Activated T-cell treated with anti-CD3 and anti-CD28 coated beads, Interleukin-2, amount 50 U/mL, for 24 hours (primary cell): ENCODE results near the gene NISCH.

ENCODE experiments used
- DNase-seq: peaks from one replicate; pipeline ENCODE4 v3.0.0-alpha.2; 2020
- H3K27ac Mint-ChIP-seq: 2 replicates; pipeline ENCODE4 v1.8.0; 2020; ENCODE audit warnings: mild to moderate bottlenecking, mixed read lengths
- H3K27me3 Mint-ChIP-seq: 2 replicates; pipeline ENCODE4 v1.8.0; 2020; ENCODE audit warnings: mixed read lengths
- H3K36me3 Mint-ChIP-seq: 2 replicates; pipeline ENCODE4 v1.8.0; 2020; ENCODE audit warnings: low read depth, mixed read lengths
- H3K4me1 Mint-ChIP-seq: 2 replicates; pipeline ENCODE4 v1.8.0; 2020; ENCODE audit warnings: low read depth, mixed read lengths
- H3K4me3 Mint-ChIP-seq: 2 replicates; pipeline ENCODE4 v1.8.0; 2020; ENCODE audit warnings: mild to moderate bottlenecking, moderate library complexity, mixed read lengths
- H3K9me3 Mint-ChIP-seq: 2 replicates; pipeline ENCODE4 v1.8.0; 2020; ENCODE audit warnings: mixed read lengths

NISCH gene

GRCh38 chr3:52451237-52452083, 3.9 kb upstream of the NISCH start:
- Mint-ChIP-seq H3K9me3 (no peaks in the 10 kb centered on the region), H3K27me3 (no peaks in the 10 kb centered on the region), H3K4me1 (peaks cover 28% of the 10 kb centered on the region), H3K27ac (no peak overlapping the region), H3K4me3 (no peak overlapping the region), H3K36me3 (peaks cover 8% of the 10 kb centered on the region)
- no peak for DNase-seq

GRCh38 chr3:52452126-52452525, 3.3 kb upstream of the NISCH start:
- Mint-ChIP-seq H3K4me1 (peaks cover 31% of the 10 kb centered on the region), H3K9me3 (no peaks in the 10 kb centered on the region), H3K4me3 (no peak overlapping the region), H3K36me3 (peaks cover 10% of the 10 kb centered on the region), H3K27me3 (no peaks in the 10 kb centered on the region), H3K27ac (no peak overlapping the region)
- DNase-seq = no peak

GRCh38 chr3:52452570-52453221, 2.7 kb upstream of the NISCH start:
- DNase-seq = no peak
- Mint-ChIP-seq H3K9me3 (no peaks in the 10 kb centered on the region), H3K27ac (no peak overlapping the region), H3K4me1 (peaks cover 35% of the 10 kb centered on the region), H3K4me3 (no peak overlapping the region), H3K36me3 (peaks cover 16% of the 10 kb centered on the region), H3K27me3 (no peaks in the 10 kb centered on the region)

GRCh38 chr3:52453496-52454249, 1.7 kb upstream of the NISCH start, which contains the start of gene TNNC1:
TNNC1 (minus strand) TSS chr3:52454041; CDS start chr3:52454015, 26 bp downstream.
- no peaks in the 10 kb centered on the region for H3K27me3 Mint-ChIP-seq
- no peak for DNase-seq
- peaks cover 44% of the 10 kb centered on the region for H3K4me1 Mint-ChIP-seq

GRCh38 chr3:52454250-52454937, 1.0 kb upstream of the NISCH start:
- Mint-ChIP-seq H3K4me3 (peak overlapping the region; percentile 96), H3K36me3 (peaks cover 33% of the 10 kb centered on the region), H3K4me1 (peaks cover 47% of the 10 kb centered on the region)

More at GRCh38 chr3:52453496-52454249, 1.7 kb upstream of the NISCH start, which contains the start of gene TNNC1:
- Mint-ChIP-seq H3K9me3 (no peaks in the 10 kb centered on the region), H3K4me3 (peak within 1 kb of the TSS; percentile 96), H3K27ac (peak within 1 kb of the TSS; percentile 97), H3K36me3 (peaks cover 26% of the 10 kb centered on the region)

GRCh38 chr3:52454938-52455282, 494 bp upstream of the NISCH start:
- H3K36me3 Mint-ChIP-seq = peaks cover 38% of the 10 kb centered on the region
- H3K27ac Mint-ChIP-seq = peak overlapping the region; percentile 97
- H3K4me1 Mint-ChIP-seq = peaks cover 48% of the 10 kb centered on the region
- no peaks in the 10 kb centered on the region for H3K27me3 Mint-ChIP-seq
- no peak for DNase-seq
- peak overlapping the region; percentile 96 for H3K4me3 Mint-ChIP-seq
- no peaks in the 10 kb centered on the region for H3K9me3 Mint-ChIP-seq

More at GRCh38 chr3:52454250-52454937, 1.0 kb upstream of the NISCH start:
- Mint-ChIP-seq H3K27me3 (no peaks in the 10 kb centered on the region), H3K27ac (peak overlapping the region; percentile 97), H3K9me3 (no peaks in the 10 kb centered on the region)
- peak; percentile 51 for DNase-seq

- DNase-seq = peak; percentile 49
- peak overlapping the region; percentile 97 for H3K27ac Mint-ChIP-seq
- H3K4me3 Mint-ChIP-seq = peak overlapping the region; percentile 96
- no peaks in the 10 kb centered on the region for H3K27me3 Mint-ChIP-seq
- H3K36me3 Mint-ChIP-seq = peaks cover 52% of the 10 kb centered on the region
- H3K4me1 Mint-ChIP-seq = peaks cover 49% of the 10 kb centered on the region
- no peaks in the 10 kb centered on the region for H3K9me3 Mint-ChIP-seq
Measured at GRCh38 chr3:52456169-52456799, 880 bp downstream of the NISCH start.

GRCh38 chr3:52456800-52457183, 1.4 kb downstream of the NISCH start:
- Mint-ChIP-seq H3K4me3 (peak overlapping the region; percentile 96), H3K27me3 (no peaks in the 10 kb centered on the region)

GRCh38 chr3:52458031-52458760, 2.8 kb downstream of the NISCH start:
- H3K4me3 Mint-ChIP-seq = no peak overlapping the region
- DNase-seq = no peak
- H3K9me3 Mint-ChIP-seq = no peaks in the 10 kb centered on the region
- peak overlapping the region; percentile 67 for H3K27ac Mint-ChIP-seq
- H3K36me3 Mint-ChIP-seq = peaks cover 65% of the 10 kb centered on the region
- no peaks in the 10 kb centered on the region for H3K27me3 Mint-ChIP-seq
- H3K4me1 Mint-ChIP-seq = peaks cover 56% of the 10 kb centered on the region

More at GRCh38 chr3:52456800-52457183, 1.4 kb downstream of the NISCH start:
- DNase-seq = no peak
- H3K27ac Mint-ChIP-seq = peak overlapping the region; percentile 97
- peaks cover 54% of the 10 kb centered on the region for H3K36me3 Mint-ChIP-seq
- H3K9me3 Mint-ChIP-seq = no peaks in the 10 kb centered on the region
- peaks cover 49% of the 10 kb centered on the region for H3K4me1 Mint-ChIP-seq

- Mint-ChIP-seq H3K4me1 (peaks cover 54% of the 10 kb centered on the region), H3K4me3 (no peak overlapping the region), H3K27me3 (no peaks in the 10 kb centered on the region), H3K9me3 (no peaks in the 10 kb centered on the region), H3K36me3 (peaks cover 70% of the 10 kb centered on the region), H3K27ac (peak overlapping the region; percentile 67)
- DNase-seq = no peak
Measured at GRCh38 chr3:52458770-52459545, 3.6 kb downstream of the NISCH start.

GRCh38 chr3:52461874-52462273, 6.5 kb downstream of the NISCH start:
- Mint-ChIP-seq H3K36me3 (peaks cover 85% of the 10 kb centered on the region), H3K27ac (no peak overlapping the region)

GRCh38 chr3:52463416-52463815, 8.0 kb downstream of the NISCH start:
- Mint-ChIP-seq H3K27ac (no peak overlapping the region), H3K27me3 (no peaks in the 10 kb centered on the region), H3K4me1 (peaks cover 21% of the 10 kb centered on the region), H3K4me3 (no peak overlapping the region), H3K36me3 (peaks cover 82% of the 10 kb centered on the region), H3K9me3 (no peaks in the 10 kb centered on the region)
- no peak for DNase-seq

More at GRCh38 chr3:52461874-52462273, 6.5 kb downstream of the NISCH start:
- peaks cover 37% of the 10 kb centered on the region for H3K4me1 Mint-ChIP-seq
- no peaks in the 10 kb centered on the region for H3K9me3 Mint-ChIP-seq
- H3K27me3 Mint-ChIP-seq = no peaks in the 10 kb centered on the region
- no peak for DNase-seq
- no peak overlapping the region for H3K4me3 Mint-ChIP-seq
